Erythroblast (primary cell): ENCODE measurements around the gene TGM3.

Experiments
- GATA1 ChIP-seq: IDR thresholded peaks from 2 replicates; pipeline ENCODE4 v1.6.1; 2011; ENCODE audit warnings: low read depth, mild to moderate bottlenecking, control low read depth, low read length, moderate library complexity
- POLR2A ChIP-seq: IDR thresholded peaks from 2 replicates; pipeline ENCODE4 v1.6.1; 2011; ENCODE audit warnings: mild to moderate bottlenecking, low read length

DNA sequence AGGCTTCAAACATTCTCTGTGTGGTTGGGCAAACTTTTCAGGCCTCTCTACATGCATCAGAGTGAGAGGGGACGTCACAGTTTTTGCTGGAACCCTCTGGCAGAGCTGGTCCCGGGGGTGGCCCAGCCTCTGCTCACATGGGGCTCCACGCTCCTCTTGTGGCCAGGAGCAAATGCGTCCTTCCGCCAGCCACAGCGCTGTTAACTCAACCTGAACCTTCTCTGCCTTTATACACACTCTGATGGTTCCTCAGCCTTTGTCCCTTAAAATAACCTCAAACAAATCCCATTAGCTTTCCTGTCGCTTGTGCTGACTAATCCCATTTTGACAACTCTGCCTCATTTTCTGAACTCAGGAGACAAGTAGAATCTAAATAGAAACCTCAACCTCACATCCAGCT lies 45.5 kb downstream of the TGM3 start:
- TF ChIP-seq POLR2A: no peak
- TF ChIP-seq GATA1: no peak
